Measurements from ENCODE around the gene GAGE12F.
"Not testable (repeated sequence)": the region's sequence is repeated elsewhere in the genome, so short reads cannot be mapped to it uniquely, and the experiment has no call there.

- TF ChIP-seq CTCF, POLR2A (IDR thresholded peaks at IDR 0.05): not testable (repeated sequence)
Observed at GRCh38 chrX:49589196-49589595, 28.6 kb downstream of the GAGE12F start, which contains the start of gene GAGE2A.
